ENCODE results near the gene HEMK1.

Gene HEMK1

DNA sequence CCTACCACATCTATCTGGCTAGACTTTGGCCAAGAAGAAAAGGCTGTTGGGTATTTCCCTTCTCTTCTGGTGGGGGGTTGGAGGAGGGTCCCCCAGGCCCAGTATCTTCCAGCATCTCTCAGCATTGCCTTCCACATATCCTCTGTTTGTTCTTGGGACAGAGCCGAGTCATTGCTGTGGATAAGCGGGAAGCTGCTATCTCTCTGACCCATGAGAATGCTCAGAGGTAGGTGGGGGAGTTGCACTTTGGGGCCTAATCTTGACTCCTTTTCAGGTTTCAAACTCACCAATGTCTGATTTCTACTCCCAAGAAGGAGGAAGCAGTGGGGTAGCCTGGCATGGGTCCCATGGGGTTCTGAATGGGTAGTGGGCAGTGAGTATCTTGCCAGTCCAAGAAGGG, 8.0 kb downstream of the HEMK1 start:
- no peak for DNase-seq

DNA sequence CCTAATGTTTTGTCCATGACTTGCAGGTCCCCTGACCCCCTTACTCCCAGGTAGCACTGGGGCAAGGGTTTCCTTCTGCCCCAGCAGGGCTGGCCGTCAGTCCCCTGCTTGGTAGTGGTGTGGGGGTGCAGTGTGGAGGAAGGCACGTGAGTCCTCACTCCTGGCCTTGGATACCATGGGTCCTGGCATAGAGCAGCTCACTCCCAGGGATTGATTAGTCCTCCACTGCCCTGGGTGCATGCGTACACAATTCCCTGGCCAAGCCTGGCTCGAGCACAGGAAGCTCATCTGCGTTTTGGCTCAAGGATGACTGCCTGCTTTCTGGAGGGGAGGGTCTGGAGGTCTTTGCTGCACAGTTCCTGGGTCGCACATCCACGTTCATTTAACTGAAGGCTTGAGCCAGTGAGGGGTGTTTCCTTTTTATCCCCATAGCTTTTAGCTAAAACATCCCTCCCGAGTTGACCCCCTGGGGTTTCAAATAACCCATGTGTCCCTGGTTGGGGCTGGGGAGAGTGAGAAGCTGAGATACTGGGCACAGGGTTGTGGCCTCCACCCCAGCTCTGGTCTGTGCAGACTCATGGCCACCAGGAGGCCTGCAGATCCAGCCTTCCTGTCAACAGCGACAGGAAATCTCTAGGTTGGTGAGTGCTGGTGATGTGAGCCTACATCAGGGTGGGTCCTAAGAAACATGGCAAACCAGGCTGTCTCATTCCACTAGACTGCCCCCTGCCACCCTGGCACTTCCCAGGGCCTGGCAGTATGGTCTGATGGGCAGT, 11.5 kb downstream of the HEMK1 start:
- no peak for DNase-seq

DNA sequence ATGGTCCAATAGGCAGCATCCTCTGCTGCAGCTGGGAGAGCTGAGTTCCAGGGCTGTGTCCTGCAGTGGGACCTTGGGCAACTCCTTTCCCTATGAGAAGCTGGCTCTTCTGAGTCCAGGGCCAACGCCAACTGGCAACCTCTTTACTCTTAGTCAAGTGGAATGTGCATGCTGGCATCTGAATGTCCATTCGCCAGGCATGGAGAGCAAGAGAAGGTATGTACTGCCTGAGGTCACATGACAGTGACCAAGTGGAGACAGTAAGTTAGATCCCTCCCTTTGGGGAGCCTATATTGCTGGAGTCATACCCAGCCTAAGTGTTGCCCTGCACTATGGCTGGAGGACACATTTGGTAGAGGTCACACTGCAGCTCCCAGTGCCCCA, 12.1 kb downstream of the HEMK1 start:
- no peak for DNase-seq

DNA sequence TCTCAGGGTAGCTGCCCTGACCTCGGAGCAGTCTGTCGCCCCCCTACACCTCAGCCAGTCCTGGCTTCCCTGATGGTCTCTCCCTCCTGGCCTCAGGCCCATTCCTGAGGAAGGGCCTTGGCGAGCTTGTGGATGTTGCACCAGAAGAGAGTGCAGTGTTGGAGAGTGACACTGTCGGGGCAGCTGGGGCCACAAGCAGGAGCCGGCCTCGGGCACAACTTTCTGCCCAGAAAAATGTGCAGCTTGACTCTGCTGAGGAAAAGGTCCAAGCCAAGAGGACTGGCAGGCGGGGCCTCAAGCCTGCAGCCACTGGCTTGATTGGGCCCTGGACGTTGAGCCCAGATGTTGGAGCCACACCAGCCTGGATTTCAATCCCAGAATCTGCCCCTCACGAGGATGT, 12.8 kb downstream of the HEMK1 start:
- DNase-seq, result no peak

GRCh38 chr3:50583897-50584296, 14.6 kb downstream of the HEMK1 start:
- DNase-seq, result no peak

DNA sequence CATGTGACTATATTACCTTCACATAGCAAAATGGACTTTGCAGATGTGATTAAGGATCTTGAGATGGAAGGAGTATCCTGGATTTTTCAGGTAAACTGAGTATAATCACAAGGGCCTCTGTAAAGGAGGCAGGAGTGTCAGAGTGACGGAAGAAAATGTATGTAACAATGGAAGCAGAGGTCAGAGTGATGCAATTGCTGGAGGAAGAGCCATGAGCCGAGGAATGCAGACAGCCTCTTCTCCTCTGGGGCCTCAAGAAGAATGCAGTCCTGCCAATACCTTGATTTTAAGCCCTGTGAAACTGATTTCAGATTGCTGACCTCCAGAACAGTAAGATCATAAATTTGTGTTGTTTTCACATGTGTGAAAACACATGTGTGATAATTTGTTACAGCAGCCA, 15.1 kb downstream of the HEMK1 start:
- no peak for DNase-seq

DNA sequence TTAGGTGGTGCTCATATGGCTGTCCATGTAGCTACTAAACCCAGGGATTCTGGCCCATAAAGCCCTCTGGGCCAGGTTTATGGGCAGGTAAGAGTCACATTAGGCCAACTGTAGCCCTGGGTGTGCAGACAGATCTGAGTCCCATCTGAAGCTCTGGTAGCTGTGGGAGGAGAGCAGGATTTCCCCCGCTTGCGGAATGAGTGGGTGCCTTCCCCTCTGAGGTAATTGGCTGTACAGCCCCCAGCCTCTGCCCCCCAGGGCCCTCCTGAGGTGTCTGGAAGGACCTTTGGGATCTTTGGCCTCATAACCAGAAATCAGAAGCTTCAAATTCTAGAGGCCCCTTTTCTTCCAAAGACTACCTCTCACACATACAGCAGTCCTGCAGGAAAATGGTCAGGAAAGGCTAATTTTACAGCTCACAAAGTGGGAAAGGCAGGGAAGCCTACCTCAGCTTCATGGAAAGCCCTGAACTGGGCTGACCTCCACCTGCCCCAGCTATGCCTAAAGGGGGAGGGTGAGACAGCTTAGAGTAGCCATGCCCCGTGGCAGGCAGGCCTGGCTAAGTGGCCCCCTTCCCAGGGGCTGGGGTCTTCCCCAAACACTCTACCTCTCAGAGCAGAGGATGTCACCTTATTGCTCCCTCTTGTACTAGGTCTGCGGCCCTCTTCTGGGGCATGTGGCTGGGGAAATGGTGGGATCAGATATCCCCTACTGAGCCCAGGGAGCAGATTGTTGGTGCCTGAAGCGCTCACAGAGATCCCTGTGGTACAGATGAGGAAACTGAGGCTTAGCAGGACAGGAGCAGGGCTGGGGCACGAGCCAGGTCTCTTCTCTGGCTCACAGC, 16.8 kb downstream of the HEMK1 start:
- DNase-seq, result peak; percentile 58

DNA sequence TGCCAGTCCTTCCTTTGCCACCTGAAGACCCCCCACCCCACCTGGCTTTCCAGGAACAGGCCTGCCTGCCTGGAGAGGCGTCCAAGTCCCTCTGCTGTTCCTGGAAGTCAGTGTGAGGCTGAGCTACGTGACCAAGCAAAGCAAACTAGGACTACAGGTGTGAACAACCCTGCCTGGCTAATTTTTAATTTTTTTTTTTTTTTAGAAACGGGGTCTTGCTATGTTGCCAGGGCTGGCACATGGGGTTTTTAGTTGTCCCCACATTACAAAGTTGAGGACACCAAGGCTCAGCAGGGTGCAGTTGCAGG, 17.4 kb downstream of the HEMK1 start:
- DNase-seq, result no peak

DNA sequence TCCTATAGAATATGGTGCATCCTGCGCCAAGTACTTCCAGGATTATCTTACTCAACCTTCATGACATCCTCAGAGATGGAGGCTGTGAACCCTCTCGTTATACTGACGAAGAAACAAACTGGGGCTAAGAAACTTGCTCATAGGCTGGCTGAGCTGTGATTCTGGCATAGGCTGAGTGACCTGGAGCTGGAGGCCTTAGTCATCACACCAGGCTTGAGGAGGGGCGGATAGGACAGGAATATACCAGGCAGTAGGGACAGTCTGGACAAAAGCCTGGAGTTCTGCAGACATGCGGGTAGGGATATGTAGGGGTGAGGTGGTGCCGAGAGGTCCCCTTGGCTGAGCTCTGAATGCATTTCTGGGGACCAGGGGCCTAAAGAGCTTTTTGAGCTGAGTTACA, 18.1 kb downstream of the HEMK1 start:
- DNase-seq, result no peak

DNA sequence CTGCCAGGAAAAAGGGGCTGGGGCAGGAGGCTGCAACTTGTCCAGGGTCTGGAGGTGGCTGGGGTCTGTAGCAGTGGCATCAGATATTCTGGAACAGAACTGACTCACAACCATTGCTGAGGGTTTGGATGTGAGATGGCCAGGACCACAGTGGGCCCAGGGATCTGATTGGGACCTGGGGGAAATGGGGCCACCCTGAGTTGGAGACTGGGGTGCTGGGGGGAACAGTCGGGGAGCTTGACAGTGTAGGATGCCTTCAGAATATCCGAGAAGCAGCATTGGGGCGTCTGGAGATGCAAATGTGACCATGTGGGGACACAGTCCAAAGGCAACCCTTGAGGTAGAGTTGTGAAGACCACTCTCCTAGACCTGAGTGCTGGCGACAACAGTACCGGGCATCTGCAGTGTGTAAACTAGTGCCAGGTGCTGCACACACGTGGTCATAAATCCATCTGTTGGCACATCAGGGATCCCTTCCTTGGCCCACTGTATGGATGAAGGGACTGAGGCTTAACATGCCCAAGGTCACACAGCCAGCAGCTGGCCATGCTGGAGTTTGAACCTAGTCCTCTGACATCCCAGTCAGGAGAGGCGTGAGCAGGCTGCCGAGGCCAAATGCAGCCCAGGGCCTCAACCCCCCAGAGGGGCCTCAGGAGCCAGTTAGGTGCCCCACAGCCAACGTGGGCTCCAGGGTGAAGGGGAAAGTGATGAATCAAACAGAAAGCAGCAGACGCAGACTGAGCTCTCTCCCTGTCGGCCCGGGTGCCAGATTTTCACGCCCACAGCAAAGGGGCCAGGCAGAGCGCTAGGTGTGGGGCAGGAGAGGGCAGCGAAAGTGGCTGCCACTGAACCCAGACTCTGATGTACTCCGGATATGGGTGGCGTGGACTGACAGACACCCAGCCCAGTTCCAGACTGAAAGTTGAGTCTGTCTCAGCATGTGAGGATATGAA, 18.8 kb downstream of the HEMK1 start:
- peak; percentile 85 for DNase-seq

GRCh38 chr3:50588759-50589433, 19.6 kb downstream of the HEMK1 start:
- DNase-seq, result no peak

- peak; percentile 44 for DNase-seq
Observed at GRCh38 chr3:50591196-50591741, 21.9 kb downstream of the HEMK1 start.

DNA sequence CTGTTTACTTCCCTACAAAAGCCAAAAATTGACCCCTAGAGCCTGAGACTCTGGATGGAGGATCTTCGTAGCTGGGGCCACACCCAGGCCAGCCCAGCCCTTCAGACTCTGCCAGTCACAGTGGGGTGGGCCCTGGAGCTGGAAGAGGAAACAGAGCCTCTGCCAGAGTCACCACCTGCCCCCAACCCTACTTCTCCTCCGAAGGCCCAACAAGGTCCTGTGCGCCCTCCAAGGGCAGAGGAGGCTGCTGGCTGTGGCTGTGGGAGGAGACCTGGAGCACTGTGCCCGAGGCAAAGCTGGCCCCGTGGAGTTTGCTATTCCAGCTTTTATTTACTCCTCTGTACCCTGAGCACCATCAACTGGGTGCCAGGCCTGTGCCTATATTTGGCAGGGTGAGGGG, 23.2 kb downstream of the HEMK1 start:
- DNase-seq, result peak; percentile 25

DNA sequence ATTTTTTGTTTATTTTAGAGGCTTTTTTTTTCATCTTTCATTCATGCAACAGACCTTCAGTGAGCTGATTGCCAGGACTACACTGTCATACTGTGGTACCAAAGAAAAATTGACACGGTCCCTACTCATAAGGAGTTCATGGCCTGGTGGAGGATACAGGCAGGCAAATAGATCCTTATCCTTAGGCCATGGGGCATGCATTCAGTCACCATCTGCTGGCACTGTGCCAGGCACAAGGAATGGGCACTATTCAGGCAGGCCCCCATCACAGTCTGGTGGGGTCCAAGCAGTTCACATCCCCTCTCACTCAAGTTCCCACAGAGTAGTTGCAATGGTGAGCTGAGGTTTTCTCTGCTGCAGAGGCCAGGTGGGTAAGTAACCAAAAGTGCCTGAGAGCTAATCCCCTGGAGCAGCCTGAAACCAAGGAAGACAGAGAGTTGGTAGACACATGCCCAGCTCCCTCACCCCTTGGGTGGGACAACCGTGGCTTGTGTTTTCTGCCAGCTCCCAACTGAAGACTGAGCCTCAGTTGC, 25.0 kb downstream of the HEMK1 start:
- DNase-seq, result no peak

- no peak for DNase-seq
Observed at GRCh38 chr3:50599115-50599715, 29.9 kb downstream of the HEMK1 start.

DNA sequence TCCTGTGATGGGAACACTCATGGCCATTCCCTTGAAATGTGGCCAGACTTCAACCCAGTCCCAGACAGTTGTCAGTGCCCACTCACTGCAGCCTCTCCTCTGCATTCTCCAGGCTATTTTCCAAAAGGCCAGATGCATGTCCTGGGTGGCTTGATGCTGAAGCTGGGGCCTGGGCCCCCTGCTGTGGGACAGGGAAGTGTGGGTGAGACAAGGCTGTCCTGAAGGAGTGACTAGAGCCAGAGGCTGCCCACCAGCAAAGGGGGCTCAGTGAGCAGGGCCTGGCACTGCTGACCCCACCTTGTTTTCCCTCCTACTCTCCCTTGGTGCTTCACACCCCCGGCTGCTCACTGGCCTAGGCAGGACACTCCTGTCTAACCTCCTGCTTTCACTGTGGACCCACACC, 30.4 kb downstream of the HEMK1 start:
- DNase-seq, result no peak

- no peak for DNase-seq
Observed at GRCh38 chr3:50600141-50600753, 30.9 kb downstream of the HEMK1 start.

- peak; percentile 92 for DNase-seq
Observed at GRCh38 chr3:50600841-50601591, 31.7 kb downstream of the HEMK1 start.

DNA sequence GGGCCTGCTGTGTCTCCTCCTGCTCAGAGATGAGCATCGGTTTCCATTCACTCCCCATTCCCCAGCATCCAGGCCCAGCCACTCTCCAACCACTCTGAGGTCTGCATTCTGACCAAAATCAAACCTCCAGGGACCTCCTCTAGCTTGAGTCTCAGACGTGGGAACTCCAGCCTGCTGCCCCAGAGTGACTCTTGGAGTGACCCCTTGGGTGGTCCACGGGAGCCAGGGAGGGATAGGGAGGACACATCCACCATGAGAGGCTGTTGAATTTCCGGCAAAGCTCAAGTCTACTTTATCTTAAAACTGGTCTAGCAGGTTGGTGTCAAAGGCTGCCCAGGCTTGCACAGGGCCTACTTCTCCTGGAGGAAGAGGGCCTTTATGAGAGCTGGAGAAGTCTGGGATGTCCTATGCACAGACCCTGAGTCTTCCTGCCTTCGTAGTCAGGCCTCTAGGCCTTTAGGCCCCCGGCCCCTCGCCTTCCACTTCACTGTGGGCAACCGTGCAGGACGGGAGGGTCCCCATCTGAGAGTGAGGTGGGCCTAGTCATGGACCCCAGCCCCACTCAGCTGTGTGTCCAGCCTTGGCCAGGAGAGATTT, 33.4 kb downstream of the HEMK1 start:
- DNase-seq, result no peak
